WI38 (cell line): ENCODE measurements around the gene ALPK1.

Experiments
- H3K4me3 ChIP-seq: 2 replicates; pipeline ENCODE4 v1.5.1; 2011; ENCODE audit warnings: low read depth, mild to moderate bottlenecking, control low read depth, low read length
- CTCF ChIP-seq: IDR thresholded peaks from 2 replicates; pipeline ENCODE4 v1.5.1; 2012; ENCODE audit warnings: low read depth, mild to moderate bottlenecking, control low read depth, low read length

Gene ALPK1

GRCh38 chr4:112270051-112270450, 27.1 kb upstream of the ALPK1 start:
- H3K4me3 ChIP-seq = no peak overlapping the region

GRCh38 chr4:112270640-112271421, 26.3 kb upstream of the ALPK1 start:
- TF ChIP-seq CTCF = no peak

More at GRCh38 chr4:112270051-112270450, 27.1 kb upstream of the ALPK1 start:
- no peak for TF ChIP-seq CTCF

GRCh38 chr4:112272292-112272691, 24.9 kb upstream of the ALPK1 start:
- no peak for TF ChIP-seq CTCF
- no peak overlapping the region for H3K4me3 ChIP-seq

More at GRCh38 chr4:112270640-112271421, 26.3 kb upstream of the ALPK1 start:
- H3K4me3 ChIP-seq = no peak overlapping the region

- TF ChIP-seq CTCF = no peak
- no peak overlapping the region for H3K4me3 ChIP-seq
Observed at GRCh38 chr4:112274959-112275358, 22.2 kb upstream of the ALPK1 start.

GRCh38 chr4:112276113-112276512, 21.1 kb upstream of the ALPK1 start:
- no peak for TF ChIP-seq CTCF

GRCh38 chr4:112277220-112277619, 19.9 kb upstream of the ALPK1 start:
- no peak for TF ChIP-seq CTCF
- H3K4me3 ChIP-seq = no peak overlapping the region

More at GRCh38 chr4:112276113-112276512, 21.1 kb upstream of the ALPK1 start:
- no peak overlapping the region for H3K4me3 ChIP-seq

- no peak for TF ChIP-seq CTCF
- H3K4me3 ChIP-seq = no peak overlapping the region
Observed at GRCh38 chr4:112277705-112278448, 19.3 kb upstream of the ALPK1 start.
